ENCODE data around the gene SASS6. TPM values are rescaled to one million over a fixed set of nuclear protein-coding genes. Genes with fewer than 3 reads are reported as not detected.

Gene SASS6
- total and polyA plus RNA-seq, 10 of the 15 experiments (the other 5 are each of a cell fraction or from before 2014, with no cell fraction given), result 6.6 to 17.9 (median 10.2) TPM

- no peaks in the 10 kb centered on the region for H4K20me1 ChIP-seq (ENCODE audit: control insufficient read depth, insufficient read depth)
- in situ Hi-C loops (cut with MboI), result no loop called here
- 100% methylated on average over 1 of the region's 1 CpG for WGBS (ENCODE audit: insufficient coverage, insufficient replicate concordance, low lambda C conversion rate, missing lambda C conversion rate)
These were observed 80.8 kb downstream of the SASS6 start for GRCh38 chr1:100051893-100052292.

More at GRCh38 chr1:100051893-100052292, 80.8 kb downstream of the SASS6 start:
- no peak overlapping the region for H3K9ac ChIP-seq (ENCODE audit: control insufficient read depth, insufficient read depth, low read length)
- FAIRE-seq (no peak), DNase-seq (ENCODE audit: low read depth, low spot score) (no peak), ATAC-seq (no peak)
- RAD21 ChIA-PET (ENCODE audit: unreplicated experiment), result interaction anchor here (0.8 to 2.1 kb wide), 5 partner anchors 9 to 214 kb away, joined by 3 to 4 read pairs (median 4); partner anchors contain the start of gene RTCA
- CTCF ChIA-PET, result interaction anchor here (0.6 to 1.8 kb wide), 10 partner anchors 9 to 568 kb away, joined by 3 to 5 read pairs (median 4); a partner anchor contains a TSS
- H3K36me3 ChIP-seq (ENCODE audit: control insufficient read depth in 2 of 2, insufficient read depth in 2 of 2, low read length in 1 of 2), result peaks cover 0 to 23% of the 10 kb centered on the region in 2 experiments; a peak in 3 of 4 replicates
- intact Hi-C loops (cut with micrococcal nuclease; ENCODE audit: unreplicated experiment), result loop anchor here (2.0 kb wide), 1 partner anchor 25 kb away; no protein-coding TSS in a partner anchor
- no peaks in the 10 kb centered on the region for H3K27me3 ChIP-seq (replicated peaks in 1 of 2; ENCODE audit: control insufficient read depth in 2 of 2, insufficient read depth in 2 of 2, low read length in 1 of 2)
- H3K4me2 ChIP-seq (ENCODE audit: control insufficient read depth, insufficient read depth), result no peak overlapping the region
- no peak overlapping the region for H2AFZ ChIP-seq (ENCODE audit: control insufficient read depth, low read depth, low read length)
- no TSS peak for BruUV-seq (replicated peaks)
- peaks cover 72% of the 10 kb centered on the region for H3K79me2 ChIP-seq (ENCODE audit: control insufficient read depth, insufficient read depth, low read length)
- no peak for TF ChIP-seq EGR1 (IDR thresholded peaks at IDR 0.05; ENCODE audit: borderline replicate concordance in 1 of 2, low read depth in 2 of 2, low read length in 2 of 2)
- TF ChIP-seq, protein P1, sequence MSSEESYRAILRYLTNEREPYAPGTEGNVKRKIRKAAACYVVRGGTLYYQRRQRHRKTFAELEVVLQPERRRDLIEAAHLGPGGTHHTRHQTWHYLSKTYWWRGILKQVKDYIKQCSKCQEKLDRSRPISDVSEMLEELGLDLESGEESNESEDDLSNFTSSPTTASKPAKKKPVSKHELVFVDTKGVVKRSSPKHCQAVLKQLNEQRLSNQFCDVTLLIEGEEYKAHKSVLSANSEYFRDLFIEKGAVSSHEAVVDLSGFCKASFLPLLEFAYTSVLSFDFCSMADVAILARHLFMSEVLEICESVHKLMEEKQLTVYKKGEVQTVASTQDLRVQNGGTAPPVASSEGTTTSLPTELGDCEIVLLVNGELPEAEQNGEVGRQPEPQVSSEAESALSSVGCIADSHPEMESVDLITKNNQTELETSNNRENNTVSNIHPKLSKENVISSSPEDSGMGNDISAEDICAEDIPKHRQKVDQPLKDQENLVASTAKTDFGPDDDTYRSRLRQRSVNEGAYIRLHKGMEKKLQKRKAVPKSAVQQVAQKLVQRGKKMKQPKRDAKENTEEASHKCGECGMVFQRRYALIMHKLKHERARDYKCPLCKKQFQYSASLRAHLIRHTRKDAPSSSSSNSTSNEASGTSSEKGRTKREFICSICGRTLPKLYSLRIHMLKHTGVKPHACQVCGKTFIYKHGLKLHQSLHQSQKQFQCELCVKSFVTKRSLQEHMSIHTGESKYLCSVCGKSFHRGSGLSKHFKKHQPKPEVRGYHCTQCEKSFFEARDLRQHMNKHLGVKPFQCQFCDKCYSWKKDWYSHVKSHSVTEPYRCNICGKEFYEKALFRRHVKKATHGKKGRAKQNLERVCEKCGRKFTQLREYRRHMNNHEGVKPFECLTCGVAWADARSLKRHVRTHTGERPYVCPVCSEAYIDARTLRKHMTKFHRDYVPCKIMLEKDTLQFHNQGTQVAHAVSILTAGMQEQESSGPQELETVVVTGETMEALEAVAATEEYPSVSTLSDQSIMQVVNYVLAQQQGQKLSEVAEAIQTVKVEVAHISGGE (CRISPR knock-in tag; IDR thresholded peaks at IDR 0.05), result no peak
- no peak for TF ChIP-seq JUNB (IDR thresholded peaks at IDR 0.05)
- TF ChIP-seq USF2 (IDR thresholded peaks at IDR 0.05; ENCODE audit: borderline replicate concordance, low read depth, low read length), result no peak
- TF ChIP-seq SREBF1 (IDR thresholded peaks at IDR 0.05; ENCODE audit: low read length), result no peak
- TF ChIP-seq MEF2A (IDR thresholded peaks at IDR 0.05; ENCODE audit: insufficient read depth, low read depth, low read length), result no peak
- TF ChIP-seq ATF3 (IDR thresholded peaks at IDR 0.05; ENCODE audit: borderline replicate concordance, extremely low read depth, low read depth, low read length), result no peak
- TF ChIP-seq MTA3 (IDR thresholded peaks at IDR 0.05; ENCODE audit: borderline replicate concordance, low read length), result no peak
- POLR2A ChIA-PET, result interaction anchor here (0.7 to 2.7 kb wide), 8 partner anchors 8 to 393 kb away, joined by 3 to 14 read pairs (median 4); a partner anchor contains a TSS
- no peak overlapping the region for H3K4me3 ChIP-seq
- no peak overlapping the region for H3K27ac ChIP-seq (ENCODE audit: control insufficient read depth, insufficient read depth)
- H3K9me3 ChIP-seq (replicated peaks; ENCODE audit: control insufficient read depth, insufficient read depth, low read length), result no peaks in the 10 kb centered on the region; the same call in 2 of the 3 replicates
- H3K4me1 ChIP-seq (ENCODE audit: control insufficient read depth, insufficient read depth, low read length), result peaks cover 13% of the 10 kb centered on the region
- SMC1A ChIA-PET (ENCODE audit: uncharacterized antibody, unreplicated experiment), result interaction anchor here (0.8 to 6.8 kb wide), 7 partner anchors 9 to 36 kb away, joined by 3 to 56 read pairs (median 4); no protein-coding TSS in a partner anchor

Measured in GM12878 (cell line).